Gastroesophageal sphincter (tissue), 3 donors: ENCODE data around the gene WDR18.

Experiments used
- EP300 ChIP-seq: sonication (generic); formaldehyde crosslinking; IDR thresholded peaks from one replicate; pipeline ENCODE4 v1.6.1; 2017; ENCODE audit warnings: antibody characterized with exemption, mild to moderate bottlenecking
- TF ChIP-seq, protein P1 (sequence below), 4 experiments: fragments of 200-600 bp in 2 of 4; fragments of 450-650 bp in 2 of 4; sonication (generic) in 1 of 4; IDR thresholded peaks; one replicate each; pipeline ENCODE4 v1.5.1; 2017 to 2019; ENCODE audit warnings: antibody characterized with exemption in 4 of 4, mild to moderate bottlenecking in 2 of 4, moderate library complexity in 2 of 4

DNA sequence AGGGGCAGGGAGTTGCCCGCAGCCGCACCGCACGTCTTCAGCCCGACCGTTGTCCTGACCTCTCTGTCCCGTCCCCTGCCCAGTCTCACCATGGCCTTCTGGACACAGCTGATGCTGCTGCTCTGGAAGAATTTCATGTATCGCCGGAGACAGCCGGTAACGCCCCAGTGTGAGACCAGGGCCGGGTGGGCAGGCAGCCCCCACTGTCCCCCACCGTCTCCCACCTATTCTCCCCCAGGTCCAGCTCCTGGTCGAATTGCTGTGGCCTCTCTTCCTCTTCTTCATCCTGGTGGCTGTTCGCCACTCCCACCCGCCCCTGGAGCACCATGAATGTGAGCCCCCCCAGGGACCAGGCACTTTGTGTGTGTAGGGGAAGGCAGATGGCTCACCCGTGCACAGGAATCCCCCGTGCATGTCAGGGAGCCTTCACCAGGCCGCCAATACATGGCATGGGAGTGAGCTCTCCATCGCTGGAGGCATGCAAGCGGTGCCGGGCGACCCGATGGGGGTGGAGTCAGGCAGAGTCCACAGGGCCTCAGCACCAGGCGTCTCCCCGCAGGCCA is 57.2 kb downstream of the WDR18 start:
- TF ChIP-seq EP300: no peak
- TF ChIP-seq, protein P1, sequence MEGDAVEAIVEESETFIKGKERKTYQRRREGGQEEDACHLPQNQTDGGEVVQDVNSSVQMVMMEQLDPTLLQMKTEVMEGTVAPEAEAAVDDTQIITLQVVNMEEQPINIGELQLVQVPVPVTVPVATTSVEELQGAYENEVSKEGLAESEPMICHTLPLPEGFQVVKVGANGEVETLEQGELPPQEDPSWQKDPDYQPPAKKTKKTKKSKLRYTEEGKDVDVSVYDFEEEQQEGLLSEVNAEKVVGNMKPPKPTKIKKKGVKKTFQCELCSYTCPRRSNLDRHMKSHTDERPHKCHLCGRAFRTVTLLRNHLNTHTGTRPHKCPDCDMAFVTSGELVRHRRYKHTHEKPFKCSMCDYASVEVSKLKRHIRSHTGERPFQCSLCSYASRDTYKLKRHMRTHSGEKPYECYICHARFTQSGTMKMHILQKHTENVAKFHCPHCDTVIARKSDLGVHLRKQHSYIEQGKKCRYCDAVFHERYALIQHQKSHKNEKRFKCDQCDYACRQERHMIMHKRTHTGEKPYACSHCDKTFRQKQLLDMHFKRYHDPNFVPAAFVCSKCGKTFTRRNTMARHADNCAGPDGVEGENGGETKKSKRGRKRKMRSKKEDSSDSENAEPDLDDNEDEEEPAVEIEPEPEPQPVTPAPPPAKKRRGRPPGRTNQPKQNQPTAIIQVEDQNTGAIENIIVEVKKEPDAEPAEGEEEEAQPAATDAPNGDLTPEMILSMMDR (IDR thresholded peaks at IDR 0.05): no peak
